K562 (cell line): ENCODE results near the gene TRAK1. TPM values are rescaled to one million over a fixed set of nuclear protein-coding genes. Genes with fewer than 3 reads are reported as not detected.

ENCODE experiments used
- ATAC-seq: fragments of 200-7000 bp; cut with Tn5 transposase; 3 replicates; pipeline ENCODE4 v1.9.1; 2020; ENCODE audit warnings: moderate library complexity
- BruUV-seq: library from RNA; stranded (reverse); fragments of 400-500 nt; replicated peaks from 2 replicates; lab custom pipeline; 2021; lab: Mats Ljungman, UMichigan
- CTCF ChIA-PET: fragments of 300-600 bp; formaldehyde crosslinking; extraction: SDS; loops from one replicate; lab custom pipeline; 2021; ENCODE audit warnings: low intra/inter-chr PET ratio; lab: Yijun Ruan, JAX
- POLR2A ChIA-PET: fragments of 300-600, 350-650 bp; sonication (Branson Sonifier 250); formaldehyde crosslinking; extraction: SDS; loops from one replicate; lab custom pipeline; 2021; ENCODE audit warnings: antibody characterized with exemption, inconsistent platforms; lab: Yijun Ruan, JAX
- DNase-seq, 4 experiments: peaks; one replicate each; pipeline versions ENCODE4 v3.0.0 to v3.0.0-alpha.2; 2011 to 2018; ENCODE audit warnings: low spot score in 3 of 4, mixed read lengths in 3 of 4; ENCODE audit errors: extremely low read depth in 1 of 4
- FAIRE-seq: peaks from 2 replicates; lab custom pipeline; 2011; peaks lifted over from hg19 to GRCh38; lab: Jason Lieb, UNC
- H2AFZ ChIP-seq: 2 replicates; pipeline ENCODE4 v1.6.0; 2011; ENCODE audit warnings: low read depth, low read length, control low read depth, inconsistent platforms
- H3K27ac ChIP-seq: fragments of 200-600 bp; 3 replicates; pipeline ENCODE4 v1.8.0; 2011; ENCODE audit warnings: low read depth, mild to moderate bottlenecking, control low read depth, inconsistent platforms, low read length, moderate library complexity, mixed read lengths; ENCODE audit errors: extremely low read depth
- H3K27me3 ChIP-seq, 2 experiments: fragments of 300-600 bp in 1 of 2; 2 replicates in 1 of 2; 3 replicates in 1 of 2; pipeline versions ENCODE4 v1.6.0 to v1.8.0; 2011; ENCODE audit warnings: inconsistent platforms in 2 of 2, low read length in 2 of 2, mild to moderate bottlenecking in 1 of 2, mixed read lengths in 1 of 2, moderate library complexity in 1 of 2; ENCODE audit not compliant: control insufficient read depth in 2 of 2, insufficient read depth in 2 of 2
- H3K36me3 ChIP-seq: fragments of 300-600 bp; 3 replicates; pipeline ENCODE4 v1.8.0; 2011; ENCODE audit warnings: mild to moderate bottlenecking, low read length, inconsistent platforms; ENCODE audit not compliant: control insufficient read depth, insufficient read depth
- H3K4me1 ChIP-seq, 2 experiments: fragments of 200-600 bp in 1 of 2; replicated peaks in 1 of 2; 2 replicates in 1 of 2; 3 replicates in 1 of 2; pipeline versions ENCODE4 v1.5.1 to v1.8.0; 2011; ENCODE audit warnings: inconsistent platforms in 2 of 2, low read length in 2 of 2, mild to moderate bottlenecking in 1 of 2, mixed read lengths in 1 of 2, moderate library complexity in 1 of 2; ENCODE audit not compliant: control insufficient read depth in 2 of 2, insufficient read depth in 2 of 2
- H3K4me2 ChIP-seq: 2 replicates; pipeline ENCODE4 v1.6.1; 2011; ENCODE audit warnings: low read length, control low read depth, inconsistent platforms, mixed read lengths; ENCODE audit not compliant: insufficient read depth
- H3K4me3 ChIP-seq: fragments of 200-600 bp; sonication (generic), shearing (Covaris generic); 2 replicates; pipeline ENCODE4 v1.5.1; 2016; ENCODE audit warnings: control low read depth, inconsistent platforms
- H3K79me2 ChIP-seq: fragments of 200-600 bp; 3 replicates; pipeline ENCODE4 v1.8.0; 2011; ENCODE audit warnings: low read length, inconsistent platforms; ENCODE audit not compliant: control insufficient read depth, insufficient read depth
- H3K9ac ChIP-seq, 2 experiments: 2 replicates each; pipeline versions ENCODE4 v1.6.0 to v1.6.1; 2011; ENCODE audit warnings: low read depth in 2 of 2, low read length in 2 of 2, control low read depth in 1 of 2, inconsistent platforms in 1 of 2, mild to moderate bottlenecking in 1 of 2, mixed read lengths in 1 of 2; ENCODE audit not compliant: insufficient read depth in 1 of 2
- H3K9me1 ChIP-seq: one replicate; pipeline ENCODE4 v1.6.0; 2011; ENCODE audit warnings: inconsistent platforms, mild to moderate bottlenecking, low read length, moderate library complexity; ENCODE audit not compliant: control insufficient read depth, insufficient read depth
- H3K9me3 ChIP-seq: replicated peaks from 2 replicates; pipeline ENCODE4 v1.5.1; 2011; ENCODE audit warnings: low read depth, low read length, inconsistent platforms; ENCODE audit not compliant: control insufficient read depth, insufficient read depth
- H4K20me1 ChIP-seq: replicated peaks from 2 replicates; pipeline ENCODE4 v1.6.1; 2011; ENCODE audit warnings: low read length, inconsistent platforms, mixed read lengths; ENCODE audit not compliant: control insufficient read depth, insufficient read depth
- CSDE1 ChIP-seq, 2 experiments: fragments of 450-650 bp; IDR thresholded peaks; 2 replicates each; pipeline ENCODE4 v1.6.1; 2016; ENCODE audit warnings: mild to moderate bottlenecking in 1 of 2
- NFE2L1 ChIP-seq: fragments of 450-650 bp; IDR thresholded peaks from 2 replicates; pipeline ENCODE4 v1.6.1; 2016; ENCODE audit warnings: missing genetic modification characterization, low read depth, mild to moderate bottlenecking, missing compliant biosample characterization, moderate library complexity, borderline replicate concordance
- RFX1 ChIP-seq: fragments of 450-650 bp; IDR thresholded peaks from 2 replicates; pipeline ENCODE4 v1.6.1; 2016; ENCODE audit warnings: mild to moderate bottlenecking, moderate library complexity
- WGBS: fragments of 100-300 bp; shearing (Covaris generic); methylation state at CpG from one replicate; pipeline ENCODE4 v1.1.6; 2016; ENCODE audit warnings: low coverage, mixed read lengths; ENCODE audit not compliant: insufficient coverage; ENCODE audit errors: missing lambda C conversion rate; 5-methylcytosine and 5-hydroxymethylcytosine counted together
- in situ Hi-C: fragments of 300-500 bp; cut with MboI; formaldehyde crosslinking; loops from 4 replicates; pipeline ENCODE4 v1.15.0; 2018; ENCODE audit warnings: inconsistent platforms, mixed read lengths
- intact Hi-C: fragments of 100-400 bp; cut with micrococcal nuclease; formaldehyde crosslinking; loops from 2 replicates; pipeline ENCODE4 v1.14.2; 2022
- polyA plus RNA-seq, 8 experiments: library from polyadenylated mRNA; depleted of rRNA in 4 of 8; stranded (reverse) in 5 of 8; unstranded in 3 of 8; fragments of >200 nt; fragmentation: Nextera tagmentation in 2 of 8; fragmentation: Illumina TruSeq in 1 of 8; extraction: Ambion mirVana in 2 of 8; extraction: Trizol in 1 of 8; gene quantifications; 2 replicates each; pipeline versions ENCODE4 v1.2.1 to v1.2.3, GENCODE V29; 2011 to 2014; ENCODE audit warnings: inconsistent platforms in 1 of 8, missing spikeins in 1 of 8
- total RNA-seq, 7 experiments: library from RNA; depleted of rRNA in 6 of 7; stranded (reverse); fragments of >200 nt in 6 of 7; fragmentation: Illumina TruSeq in 2 of 7; extraction: Trizol in 2 of 7; gene quantifications; 2 replicates each; pipeline versions ENCODE4 v1.2.1 to v1.2.3, GENCODE V29; 2011 to 2021; ENCODE audit warnings: low replicate concordance in 1 of 7
- TF ChIP-seq, protein P1 (sequence below): fragments of 450-650 bp; formaldehyde crosslinking; IDR thresholded peaks from 2 replicates; pipeline ENCODE4 v1.4.0; 2022; ENCODE audit warnings: missing genetic modification characterization
- TF ChIP-seq, protein P2 (sequence below), 3 experiments: fragments of 200-800 bp in 1 of 3; fragments of 250-450 bp in 1 of 3; fragments of 450-650 bp in 1 of 3; sonication (Bioruptor Pico) in 1 of 3; sonication (Bioruptor generic) in 1 of 3; formaldehyde crosslinking in 1 of 3; IDR thresholded peaks; 2 replicates each; pipeline versions ENCODE4 v1.6.1 to v1.8.0; 2016 to 2022; ENCODE audit warnings: mild to moderate bottlenecking in 2 of 3, missing genetic modification characterization in 2 of 3, missing compliant biosample characterization in 1 of 3, moderate library complexity in 1 of 3

Gene TRAK1
- total and polyA plus RNA-seq, 9 of the 15 experiments (the other 6 are each of a cell fraction or from before 2014, with no cell fraction given), result 5.3 to 28.5 (median 17.5) TPM

DNA sequence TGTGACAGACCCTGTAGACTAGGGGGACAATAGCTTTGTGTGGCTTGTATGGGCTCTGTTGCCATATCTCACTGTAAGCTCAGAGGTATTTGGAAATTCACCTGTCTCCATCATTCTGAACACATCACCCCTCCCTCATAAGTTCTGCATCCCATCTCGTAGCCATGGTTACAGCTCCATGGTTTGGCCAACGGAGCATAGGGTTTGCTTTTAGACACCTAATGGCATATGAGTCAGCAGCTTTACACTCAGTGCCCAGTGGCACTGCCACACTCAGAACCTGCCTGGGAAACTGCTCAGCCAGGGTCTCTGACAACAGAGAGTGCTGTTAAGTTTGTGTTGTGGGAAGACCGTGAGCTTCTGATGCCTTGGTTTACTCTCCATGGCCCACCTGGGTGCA lies 107.6 kb downstream of the TRAK1 start:
- Histone ChIP-seq H3K4me3 (no peak overlapping the region), H3K27ac (no peak overlapping the region), H3K4me2 (no peak overlapping the region), H3K9me1 (no peaks in the 10 kb centered on the region), H3K27me3 (no peaks in the 10 kb centered on the region), H3K9me3 (no peaks in the 10 kb centered on the region), H3K9ac (no peak overlapping the region), H4K20me1 (no peaks in the 10 kb centered on the region), H3K36me3 (peaks cover 72% of the 10 kb centered on the region; the same call in 2 of the 3 replicates), H3K79me2 (no peaks in the 10 kb centered on the region), H3K4me1 (peaks cover 0 to 6% of the 10 kb centered on the region in 2 experiments; a peak in 1 of 5 replicates), H2AFZ (no peak overlapping the region)
- 79% methylated on average over 3 of the region's 3 CpGs for WGBS
- in situ Hi-C loops (no loop called here), intact Hi-C loops (no loop called here)
- CTCF ChIA-PET, result no interaction called here
- ATAC-seq (no peak), FAIRE-seq (no peak), DNase-seq (no peak)
- no TSS peak for BruUV-seq
- TF ChIP-seq RFX1, result peak; percentile 56
- no peak for TF ChIP-seq CSDE1 (IDR thresholded peaks at IDR 0.05)
- POLR2A ChIA-PET, result interaction anchor here (1.0 to 2.0 kb wide), 2 partner anchors 8 to 183 kb away, joined by 5 to 6 read pairs; no protein-coding TSS in a partner anchor

DNA sequence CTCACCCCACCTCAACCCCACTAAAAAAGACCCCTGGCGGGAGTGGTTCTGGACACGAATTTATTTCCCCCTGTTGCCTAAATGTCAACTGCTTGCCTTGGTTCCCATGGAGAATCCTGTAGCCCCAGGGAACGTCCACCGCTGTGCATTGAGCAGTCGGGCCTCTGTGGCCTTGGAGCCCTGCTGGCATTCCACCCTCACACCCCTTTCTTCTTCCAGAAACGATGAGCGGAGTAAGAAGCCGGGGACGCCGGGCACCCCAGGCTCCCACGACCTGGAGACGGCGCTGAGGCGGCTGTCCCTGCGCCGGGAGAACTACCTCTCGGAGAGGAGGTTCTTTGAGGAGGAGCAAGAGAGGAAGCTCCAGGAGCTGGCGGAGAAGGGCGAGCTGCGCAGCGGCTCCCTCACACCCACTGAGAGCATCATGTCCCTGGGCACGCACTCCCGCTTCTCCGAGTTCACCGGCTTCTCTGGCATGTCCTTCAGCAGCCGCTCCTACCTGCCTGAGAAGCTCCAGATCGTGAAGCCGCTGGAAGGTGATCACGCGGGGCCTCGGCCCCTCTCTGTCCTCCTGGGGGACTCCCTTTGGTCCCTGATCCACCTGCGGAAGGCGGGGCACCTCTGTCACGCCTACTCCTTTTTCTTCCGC lies 111.2 kb downstream of the TRAK1 start:
- WGBS, result 87% methylated on average over 30 of the region's 35 CpGs
- ATAC-seq (no peak), FAIRE-seq (no peak), DNase-seq (no peak)
- no peak overlapping the region for H3K4me3 ChIP-seq
- H2AFZ ChIP-seq, result no peak overlapping the region
- H3K9me1 ChIP-seq, result no peaks in the 10 kb centered on the region
- peaks cover 45% of the 10 kb centered on the region; the same call in 2 of the 3 replicates for H3K36me3 ChIP-seq
- H3K9me3 ChIP-seq, result no peaks in the 10 kb centered on the region
- H4K20me1 ChIP-seq, result no peaks in the 10 kb centered on the region
- BruUV-seq, result no TSS peak
- peaks cover 0 to 6% of the 10 kb centered on the region in 2 experiments; a peak in 1 of 5 replicates for H3K4me1 ChIP-seq
- intact Hi-C loops (no loop called here), in situ Hi-C loops (no loop called here)
- no peak overlapping the region for H3K4me2 ChIP-seq
- H3K27ac ChIP-seq, result no peak overlapping the region
- CTCF ChIA-PET, result no interaction called here
- no peak overlapping the region; a peak in 1 of 4 replicates for H3K9ac ChIP-seq
- H3K27me3 ChIP-seq, result no peaks in the 10 kb centered on the region
- TF ChIP-seq, protein P1, sequence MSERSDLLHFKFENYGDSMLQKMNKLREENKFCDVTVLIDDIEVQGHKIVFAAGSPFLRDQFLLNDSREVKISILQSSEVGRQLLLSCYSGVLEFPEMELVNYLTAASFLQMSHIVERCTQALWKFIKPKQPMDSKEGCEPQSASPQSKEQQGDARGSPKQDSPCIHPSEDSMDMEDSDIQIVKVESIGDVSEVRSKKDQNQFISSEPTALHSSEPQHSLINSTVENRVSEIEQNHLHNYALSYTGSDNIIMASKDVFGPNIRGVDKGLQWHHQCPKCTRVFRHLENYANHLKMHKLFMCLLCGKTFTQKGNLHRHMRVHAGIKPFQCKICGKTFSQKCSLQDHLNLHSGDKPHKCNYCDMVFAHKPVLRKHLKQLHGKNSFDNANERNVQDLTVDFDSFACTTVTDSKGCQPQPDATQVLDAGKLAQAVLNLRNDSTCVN (CRISPR knock-in tag), result no peak
- TF ChIP-seq NFE2L1 (tag), result no peak
- TF ChIP-seq, protein P2, sequence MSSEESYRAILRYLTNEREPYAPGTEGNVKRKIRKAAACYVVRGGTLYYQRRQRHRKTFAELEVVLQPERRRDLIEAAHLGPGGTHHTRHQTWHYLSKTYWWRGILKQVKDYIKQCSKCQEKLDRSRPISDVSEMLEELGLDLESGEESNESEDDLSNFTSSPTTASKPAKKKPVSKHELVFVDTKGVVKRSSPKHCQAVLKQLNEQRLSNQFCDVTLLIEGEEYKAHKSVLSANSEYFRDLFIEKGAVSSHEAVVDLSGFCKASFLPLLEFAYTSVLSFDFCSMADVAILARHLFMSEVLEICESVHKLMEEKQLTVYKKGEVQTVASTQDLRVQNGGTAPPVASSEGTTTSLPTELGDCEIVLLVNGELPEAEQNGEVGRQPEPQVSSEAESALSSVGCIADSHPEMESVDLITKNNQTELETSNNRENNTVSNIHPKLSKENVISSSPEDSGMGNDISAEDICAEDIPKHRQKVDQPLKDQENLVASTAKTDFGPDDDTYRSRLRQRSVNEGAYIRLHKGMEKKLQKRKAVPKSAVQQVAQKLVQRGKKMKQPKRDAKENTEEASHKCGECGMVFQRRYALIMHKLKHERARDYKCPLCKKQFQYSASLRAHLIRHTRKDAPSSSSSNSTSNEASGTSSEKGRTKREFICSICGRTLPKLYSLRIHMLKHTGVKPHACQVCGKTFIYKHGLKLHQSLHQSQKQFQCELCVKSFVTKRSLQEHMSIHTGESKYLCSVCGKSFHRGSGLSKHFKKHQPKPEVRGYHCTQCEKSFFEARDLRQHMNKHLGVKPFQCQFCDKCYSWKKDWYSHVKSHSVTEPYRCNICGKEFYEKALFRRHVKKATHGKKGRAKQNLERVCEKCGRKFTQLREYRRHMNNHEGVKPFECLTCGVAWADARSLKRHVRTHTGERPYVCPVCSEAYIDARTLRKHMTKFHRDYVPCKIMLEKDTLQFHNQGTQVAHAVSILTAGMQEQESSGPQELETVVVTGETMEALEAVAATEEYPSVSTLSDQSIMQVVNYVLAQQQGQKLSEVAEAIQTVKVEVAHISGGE (CRISPR knock-in tag; IDR thresholded peaks at IDR 0.05), result no peak
- POLR2A ChIA-PET, result no interaction called here
- no peaks in the 10 kb centered on the region for H3K79me2 ChIP-seq
